Glutamatergic neuron (in vitro differentiated cells): ENCODE data around the gene SNX33. TPM values are rescaled to one million over a fixed set of nuclear protein-coding genes. Genes with fewer than 3 reads are reported as not detected.
"Not testable (repeated sequence)": the region's sequence is repeated elsewhere in the genome, so short reads cannot be mapped to it uniquely, and the experiment has no call there.

Source experiments
- DNase-seq: peaks from one replicate; pipeline ENCODE4 v3.0.0; 2022
- H3K27ac Mint-ChIP-seq: one replicate; pipeline ENCODE4 v1.8.0; 2020; ENCODE audit warnings: mild to moderate bottlenecking, mixed read lengths, inconsistent platforms; ENCODE audit not compliant: unreplicated experiment
- H3K27me3 Mint-ChIP-seq: one replicate; pipeline ENCODE4 v1.8.0; 2020; ENCODE audit warnings: mild to moderate bottlenecking, moderate library complexity, mixed read lengths, inconsistent platforms; ENCODE audit not compliant: unreplicated experiment
- H3K36me3 Mint-ChIP-seq: one replicate; pipeline ENCODE4 v1.8.0; 2020; ENCODE audit warnings: mild to moderate bottlenecking, mixed read lengths, inconsistent platforms; ENCODE audit not compliant: unreplicated experiment
- H3K4me1 Mint-ChIP-seq: one replicate; pipeline ENCODE4 v1.8.0; 2020; ENCODE audit warnings: mild to moderate bottlenecking, low read depth, mixed read lengths, inconsistent platforms; ENCODE audit not compliant: unreplicated experiment
- H3K4me3 Mint-ChIP-seq: one replicate; pipeline ENCODE4 v1.8.0; 2020; ENCODE audit warnings: mild to moderate bottlenecking, mixed read lengths, inconsistent platforms; ENCODE audit not compliant: unreplicated experiment
- H3K9me3 Mint-ChIP-seq: one replicate; pipeline ENCODE4 v1.8.0; 2020; ENCODE audit warnings: mild to moderate bottlenecking, moderate library complexity, mixed read lengths, inconsistent platforms; ENCODE audit not compliant: unreplicated experiment
- CTCF ChIP-seq: fragments of 200-600 bp; sonication (generic); IDR thresholded peaks from one replicate; pipeline ENCODE4 v1.5.0; 2021; ENCODE audit not compliant: partially characterized antibody, unreplicated experiment
- total RNA-seq: library from RNA; stranded (reverse); fragmentation: NEBNext Ultra II Directional; extraction: Animal tissue kit (Norgen Biotek cat#: 25700); gene quantifications from one replicate; pipeline ENCODE4 v1.2.1, GENCODE V29; 2021; ENCODE audit not compliant: unreplicated experiment

The SNX33 gene
- total RNA-seq, 1 donor from 2014 or later, result 21.2 TPM

GRCh38 chr15:75705854-75706681 lies 58.4 kb downstream of the SNX33 start:
- peaks cover 19% of the 10 kb centered on the region for H3K4me1 Mint-ChIP-seq
- H3K27ac Mint-ChIP-seq, result peak overlapping the region; percentile 64
- DNase-seq, result no peak
- H3K36me3 Mint-ChIP-seq, result no peaks in the 10 kb centered on the region
- H3K4me3 Mint-ChIP-seq, result no peak overlapping the region
- H3K9me3 Mint-ChIP-seq, result peaks cover 6% of the 10 kb centered on the region
- TF ChIP-seq CTCF, result no peak
- H3K27me3 Mint-ChIP-seq, result peaks cover 10% of the 10 kb centered on the region

- Mint-ChIP-seq H3K9me3 (peaks cover 7% of the 10 kb centered on the region), H3K4me1 (peaks cover 19% of the 10 kb centered on the region), H3K4me3 (no peak overlapping the region), H3K36me3 (no peaks in the 10 kb centered on the region), H3K27ac (peak overlapping the region; percentile 64), H3K27me3 (peaks cover 10% of the 10 kb centered on the region)
- TF ChIP-seq CTCF, result no peak
- DNase-seq, result no peak
Measured at GRCh38 chr15:75706682-75706954, 58.9 kb downstream of the SNX33 start.

- Mint-ChIP-seq H3K27me3 (peaks cover 10% of the 10 kb centered on the region), H3K4me1 (peaks cover 14% of the 10 kb centered on the region)
- not testable (repeated sequence) for H3K36me3 Mint-ChIP-seq, H3K4me3 Mint-ChIP-seq, H3K9me3 Mint-ChIP-seq, H3K27ac Mint-ChIP-seq, DNase-seq
Measured at GRCh38 chr15:75709458-75709857, 61.7 kb downstream of the SNX33 start.

GRCh38 chr15:75710874-75711273 lies 63.2 kb downstream of the SNX33 start:
- H3K27ac Mint-ChIP-seq, H3K9me3 Mint-ChIP-seq, DNase-seq, H3K27me3 Mint-ChIP-seq, H3K36me3 Mint-ChIP-seq, H3K4me3 Mint-ChIP-seq: not testable (repeated sequence)
- H3K4me1 Mint-ChIP-seq, result peaks cover 11% of the 10 kb centered on the region

- H3K9me3 Mint-ChIP-seq, H3K36me3 Mint-ChIP-seq, H3K4me1 Mint-ChIP-seq, H3K27me3 Mint-ChIP-seq, H3K27ac Mint-ChIP-seq, DNase-seq: not testable (repeated sequence)
- H3K4me3 Mint-ChIP-seq, result peak overlapping the region; percentile 52
Measured at GRCh38 chr15:75711495-75711894, 63.8 kb downstream of the SNX33 start.

Other genes starting within 250 kb of the SNX33 start
- gene SIN3A, start 196.2 kb upstream of the SNX33 start, total RNA-seq, result 45.4 TPM
- gene PTPN9, start 68.6 kb upstream of the SNX33 start, total RNA-seq, result 138 TPM
- gene SNUPN, start 22.2 kb upstream of the SNX33 start, total RNA-seq, result 15.5 TPM
- gene IMP3, start 7.7 kb upstream of the SNX33 start, total RNA-seq, result 33.6 TPM
- 1.1 TPM for gene CSPG4, start 64.9 kb downstream of the SNX33 start, total RNA-seq
- 33.6 TPM for gene UBE2Q2, start 195.5 kb downstream of the SNX33 start, total RNA-seq